ENCODE measurements around the gene TIMM17A.
"Not testable (repeated sequence)": the region's sequence is repeated elsewhere in the genome, so short reads cannot be mapped to it uniquely, and the experiment has no call there.

TIMM17A gene

DNA sequence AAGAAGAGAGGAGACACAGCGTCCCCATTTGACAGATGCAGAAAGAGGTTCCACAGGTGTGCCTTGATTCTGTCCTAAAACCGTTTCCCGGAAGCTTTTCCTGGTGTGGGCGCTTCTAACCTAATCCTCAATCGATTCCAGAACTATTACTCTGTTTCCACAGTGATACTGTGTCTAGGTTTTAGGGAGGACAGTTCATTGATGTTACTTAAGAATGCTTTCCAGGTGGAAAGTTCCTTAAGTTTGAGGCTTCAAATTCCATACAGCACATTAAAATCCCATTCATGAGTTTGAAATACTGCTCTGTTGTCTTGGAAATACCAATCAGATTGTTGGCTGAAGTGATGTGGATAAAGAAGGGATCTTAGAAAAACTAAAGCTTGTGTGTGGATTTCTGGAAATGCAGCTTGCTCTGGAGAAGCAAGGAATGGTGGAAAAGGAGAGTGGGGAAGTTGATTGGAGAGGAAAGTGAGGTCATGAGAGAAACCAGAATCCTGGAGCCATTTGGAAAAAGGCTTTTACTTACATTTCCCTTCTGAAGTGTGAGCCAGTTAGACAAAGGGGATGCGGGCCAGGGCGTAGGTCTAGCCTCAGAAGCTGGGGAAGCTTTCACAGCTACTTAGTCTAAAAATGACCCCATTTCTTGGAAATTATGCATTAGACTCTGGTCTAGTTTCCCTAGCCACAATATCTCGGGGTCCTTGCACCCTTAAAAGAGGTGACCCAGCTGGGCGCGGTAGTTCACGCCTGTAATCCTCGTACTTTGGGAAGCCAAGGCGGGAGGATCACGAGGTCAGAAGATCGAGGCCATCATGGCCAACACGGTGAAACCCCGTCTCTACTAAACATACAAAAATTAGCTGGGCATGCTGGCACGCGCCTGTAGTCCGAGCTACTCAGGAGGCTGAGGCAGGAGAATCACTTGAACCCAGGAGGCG lies 61.8 kb downstream of the TIMM17A start:
- DNase-seq: no peak

DNA sequence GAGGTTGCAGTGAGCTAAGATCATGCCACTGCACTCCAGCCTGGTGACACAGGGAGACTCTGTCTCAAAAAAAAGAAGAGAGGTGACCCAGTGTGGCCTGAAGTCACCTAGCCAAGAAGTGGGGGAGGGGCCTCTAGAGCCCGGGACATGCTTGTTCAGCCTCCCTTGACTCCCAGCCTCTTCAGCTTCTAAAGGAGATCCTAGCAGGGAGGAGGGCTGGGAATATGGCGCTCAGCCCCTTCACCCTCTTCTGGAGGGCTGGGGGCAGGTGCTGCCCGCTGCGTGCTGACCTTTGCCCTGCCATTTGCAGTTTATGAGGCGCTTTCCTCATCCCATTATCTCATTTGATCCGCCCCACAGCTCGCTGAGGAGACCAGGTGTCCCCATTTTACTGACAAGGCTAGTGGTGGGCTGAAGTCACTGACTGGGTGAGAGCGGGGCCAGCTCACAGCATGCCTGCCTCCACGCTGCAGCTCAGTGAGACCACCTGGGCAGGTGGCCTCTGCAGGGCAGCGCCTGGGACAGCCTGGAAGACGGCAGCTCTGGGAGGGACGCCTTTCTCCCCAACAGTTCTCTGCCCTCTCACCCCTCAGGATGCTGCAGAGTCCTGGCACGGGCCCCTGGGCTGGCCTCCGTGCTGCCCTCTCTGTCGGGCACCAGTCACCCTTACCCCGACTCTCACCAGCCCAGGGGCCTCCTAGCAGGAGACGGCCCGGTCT lies 62.6 kb downstream of the TIMM17A start:
- DNase-seq: no peak

DNA sequence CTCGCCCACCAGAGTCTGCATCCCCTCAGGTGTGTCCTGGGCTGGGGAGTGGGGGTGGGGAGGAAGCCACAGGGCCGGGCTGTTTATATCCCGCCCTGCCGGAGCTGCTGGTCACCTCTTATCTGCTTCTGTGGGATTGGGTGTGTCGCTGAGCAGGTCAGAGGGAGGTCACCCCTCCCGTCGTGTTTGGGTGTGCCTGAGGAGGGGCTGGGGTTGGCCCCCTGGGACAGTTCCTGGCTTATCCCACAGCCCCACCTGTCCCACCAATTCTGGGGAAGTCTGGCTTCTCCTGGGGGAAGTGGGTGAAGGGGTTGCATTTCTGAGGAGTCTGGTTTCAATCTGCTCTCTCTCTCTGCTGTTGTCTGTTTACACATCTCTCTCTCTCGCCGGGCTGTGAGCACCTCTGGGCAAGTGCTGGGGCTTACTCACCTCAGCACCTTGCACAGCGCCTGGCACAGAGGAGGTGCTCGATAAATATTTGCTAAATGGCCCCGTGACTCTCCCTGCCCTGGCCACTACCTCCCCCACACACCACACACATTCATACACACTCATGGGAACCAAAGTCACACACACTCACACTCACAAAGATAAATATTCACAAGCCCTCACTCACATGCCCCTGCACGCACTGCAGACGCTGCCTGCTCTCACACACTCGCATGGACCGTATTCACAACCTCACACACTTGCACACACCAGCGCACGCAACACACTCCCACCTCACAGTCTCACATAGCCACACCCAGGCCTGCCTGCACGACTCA lies 63.3 kb downstream of the TIMM17A start:
- no peak for DNase-seq

DNA sequence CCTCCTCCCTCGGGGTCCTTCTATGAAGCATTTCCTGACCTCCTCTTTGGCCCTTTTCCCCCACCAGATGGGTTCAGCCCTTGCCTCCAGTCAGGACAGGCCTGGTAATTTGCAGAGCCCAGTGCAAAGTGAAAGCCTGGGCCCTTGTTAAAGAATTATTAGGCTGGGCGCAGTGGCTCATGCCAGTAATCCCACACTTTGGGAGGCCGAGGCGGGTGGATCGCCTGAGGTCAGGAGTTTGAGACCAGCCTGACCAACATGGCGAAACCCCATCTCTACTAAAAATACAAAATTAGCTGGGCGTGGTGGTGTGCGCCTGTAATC lies 63.9 kb downstream of the TIMM17A start:
- DNase-seq: not testable (repeated sequence)
